ENCODE data around the gene CPAMD8.

GRCh38 chr19:17025361-17025760 is 1.2 kb downstream of the CPAMD8 start:
- TF ChIP-seq CTCF (IDR thresholded peaks at IDR 0.05) (no peak), POLR2A (IDR thresholded peaks at IDR 0.05) (no peak)
